Upper lobe of left lung (tissue), 4 donors: ENCODE data around the gene RHBDF1.

Source experiments
- CTCF ChIP-seq, 6 experiments: fragments of 450-650 bp in 4 of 6; fragments of 200-600 bp in 2 of 6; sonication (generic) in 2 of 6; IDR thresholded peaks; one replicate each; pipeline ENCODE4 v1.5.1; 2016 to 2019; ENCODE audit warnings: antibody characterized with exemption in 6 of 6
- EP300 ChIP-seq, 4 donors: sonication (generic); formaldehyde crosslinking; IDR thresholded peaks; one replicate each; pipeline ENCODE4 v1.5.1; 2017; ENCODE audit warnings: antibody characterized with exemption in 4 of 4, control low read depth in 2 of 4
- POLR2A ChIP-seq, 4 donors: fragments of 450-650 bp; IDR thresholded peaks; one replicate each; pipeline ENCODE4 v1.5.1; 2016 to 2017; ENCODE audit warnings: antibody characterized with exemption in 4 of 4, mild to moderate bottlenecking in 2 of 4
- POLR2AphosphoS5 ChIP-seq, 2 donors: sonication (generic); formaldehyde crosslinking; IDR thresholded peaks; one replicate each; pipeline ENCODE4 v1.5.1; 2017; ENCODE audit warnings: antibody characterized with exemption in 2 of 2

GRCh38 chr16:79151-80054 is 7.0 kb upstream of the RHBDF1 start:
- TF ChIP-seq POLR2A (IDR thresholded peaks at IDR 0.05) (no peak), CTCF (IDR thresholded peaks at IDR 0.05) (no peak), POLR2AphosphoS5 (IDR thresholded peaks at IDR 0.05) (no peak), EP300 (IDR thresholded peaks at IDR 0.05) (no peak)
